Fibroblast of the aortic adventitia (primary cell): ENCODE results near the gene ZMYND10. TPM values are rescaled to one million over a fixed set of nuclear protein-coding genes. Genes with fewer than 3 reads are reported as not detected.

ENCODE experiments used
- DNase-seq: peaks from one replicate; pipeline ENCODE4 v3.0.0-alpha.2; 2010; ENCODE audit warnings: low read depth
- H3K4me3 ChIP-seq: 2 replicates; pipeline ENCODE4 v1.5.1; 2011; ENCODE audit warnings: low read depth, mild to moderate bottlenecking, control low read depth, low read length, moderate library complexity
- total RNA-seq: library from RNA; depleted of rRNA; stranded (reverse); fragments of >200 nt; gene quantifications from 2 replicates; pipeline ENCODE4 v1.2.3, GENCODE V29; 2012; ENCODE audit warnings: low replicate concordance
- TF ChIP-seq, protein P1 (sequence below): IDR thresholded peaks from 2 replicates; pipeline ENCODE4 v1.5.1; 2011; ENCODE audit warnings: mild to moderate bottlenecking, low read length, control low read depth, inconsistent platforms; ENCODE audit not compliant: insufficient read depth

ZMYND10 gene
- 0.81 and 0.82 TPM in 2 replicates for total RNA-seq

DNA sequence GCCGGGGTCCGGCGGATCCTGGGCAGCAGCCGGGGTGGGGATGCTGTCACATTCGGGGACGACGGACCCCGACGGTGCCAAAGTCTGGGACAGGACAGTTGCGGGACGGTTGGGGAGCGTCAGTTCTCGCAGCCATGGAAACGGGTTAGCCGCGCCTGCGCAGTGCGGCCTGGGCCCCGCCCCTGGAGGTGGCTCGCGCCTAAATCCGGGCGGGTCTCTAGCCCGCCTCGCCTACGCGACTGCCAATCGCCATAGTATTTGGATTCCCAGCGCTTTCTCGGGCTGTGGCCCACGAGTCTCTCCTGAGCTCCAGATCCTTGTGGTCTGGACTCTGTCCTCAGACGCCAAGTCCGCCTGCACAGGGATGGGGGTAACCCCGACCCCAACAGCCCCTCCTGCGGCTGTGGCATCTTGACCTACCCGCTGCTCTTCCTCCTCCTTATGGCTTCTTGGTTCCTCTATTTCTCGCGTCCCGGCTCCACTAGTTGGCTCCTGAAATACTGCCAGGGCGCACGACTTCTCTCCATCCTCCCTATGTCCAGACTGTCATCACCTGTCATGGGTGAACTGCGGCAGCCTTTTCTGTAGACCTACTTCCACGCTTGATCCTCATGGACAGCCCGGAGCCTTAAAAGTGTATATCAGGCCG, at the start of gene ZMYND10:
Gene ZMYND10, minus strand, starts transcription at position 147 of the 649 bp plus-strand sequence. CDS start 153 bp downstream, outside the sequence.
- TF ChIP-seq, protein P1, sequence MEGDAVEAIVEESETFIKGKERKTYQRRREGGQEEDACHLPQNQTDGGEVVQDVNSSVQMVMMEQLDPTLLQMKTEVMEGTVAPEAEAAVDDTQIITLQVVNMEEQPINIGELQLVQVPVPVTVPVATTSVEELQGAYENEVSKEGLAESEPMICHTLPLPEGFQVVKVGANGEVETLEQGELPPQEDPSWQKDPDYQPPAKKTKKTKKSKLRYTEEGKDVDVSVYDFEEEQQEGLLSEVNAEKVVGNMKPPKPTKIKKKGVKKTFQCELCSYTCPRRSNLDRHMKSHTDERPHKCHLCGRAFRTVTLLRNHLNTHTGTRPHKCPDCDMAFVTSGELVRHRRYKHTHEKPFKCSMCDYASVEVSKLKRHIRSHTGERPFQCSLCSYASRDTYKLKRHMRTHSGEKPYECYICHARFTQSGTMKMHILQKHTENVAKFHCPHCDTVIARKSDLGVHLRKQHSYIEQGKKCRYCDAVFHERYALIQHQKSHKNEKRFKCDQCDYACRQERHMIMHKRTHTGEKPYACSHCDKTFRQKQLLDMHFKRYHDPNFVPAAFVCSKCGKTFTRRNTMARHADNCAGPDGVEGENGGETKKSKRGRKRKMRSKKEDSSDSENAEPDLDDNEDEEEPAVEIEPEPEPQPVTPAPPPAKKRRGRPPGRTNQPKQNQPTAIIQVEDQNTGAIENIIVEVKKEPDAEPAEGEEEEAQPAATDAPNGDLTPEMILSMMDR = no peak
- H3K4me3 ChIP-seq = peak within 1 kb of the TSS; percentile 67
- peak; percentile 52 for DNase-seq

DNA sequence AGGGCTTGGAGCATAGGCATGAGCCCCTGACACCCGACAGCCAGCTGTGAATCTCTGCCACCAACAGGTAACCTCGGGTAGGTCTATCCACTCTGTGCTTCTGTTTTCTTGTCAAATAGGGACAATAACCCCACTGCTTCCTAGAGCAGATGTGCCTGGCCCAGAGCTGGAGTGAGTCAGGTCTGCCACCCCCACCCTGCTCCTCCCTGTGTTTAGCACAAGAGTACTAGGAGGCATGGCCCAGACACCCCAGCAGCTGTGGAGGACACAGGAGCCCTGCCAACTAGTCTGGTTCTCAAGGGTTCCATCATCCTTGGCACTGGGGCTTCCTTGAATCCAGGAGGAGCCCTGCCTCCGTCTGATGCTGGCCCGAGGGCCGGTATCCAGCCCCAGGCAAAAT, 47.5 kb upstream of the ZMYND10 start:
- TF ChIP-seq, protein P1 = no peak
- no peak overlapping the region for H3K4me3 ChIP-seq
- DNase-seq = no peak

DNA sequence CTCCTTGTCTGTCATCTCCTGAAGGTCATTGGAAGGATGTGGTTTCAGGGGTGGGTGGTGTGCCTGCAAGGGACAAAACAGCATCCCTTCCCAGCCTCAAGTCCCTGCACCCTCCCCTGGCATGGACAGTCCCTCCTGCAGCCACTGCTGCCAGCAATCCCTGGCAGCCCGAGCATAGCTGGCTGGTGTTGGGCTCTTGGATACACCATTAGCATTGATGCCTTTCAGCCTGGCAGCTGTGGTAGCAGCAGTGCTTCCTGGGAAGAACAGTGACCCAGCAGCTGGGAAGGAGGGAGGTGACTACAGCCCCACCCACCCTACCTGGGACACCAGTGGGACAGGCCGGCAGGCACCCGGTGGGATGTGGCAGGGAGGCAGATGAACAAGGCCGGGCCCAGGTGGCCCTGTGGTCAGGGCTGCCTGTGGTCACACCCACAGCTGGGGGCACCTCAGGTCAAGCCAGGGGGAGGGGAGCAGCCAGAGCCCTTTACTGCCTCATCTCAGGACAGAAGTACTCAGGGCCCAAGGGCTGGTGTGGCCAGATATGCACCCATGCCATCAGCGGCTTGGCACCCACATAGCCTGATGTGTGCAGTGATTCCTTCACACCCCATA, 46.7 kb upstream of the ZMYND10 start:
- TF ChIP-seq, protein P1 = no peak
- DNase-seq = no peak
- no peak overlapping the region for H3K4me3 ChIP-seq

DNA sequence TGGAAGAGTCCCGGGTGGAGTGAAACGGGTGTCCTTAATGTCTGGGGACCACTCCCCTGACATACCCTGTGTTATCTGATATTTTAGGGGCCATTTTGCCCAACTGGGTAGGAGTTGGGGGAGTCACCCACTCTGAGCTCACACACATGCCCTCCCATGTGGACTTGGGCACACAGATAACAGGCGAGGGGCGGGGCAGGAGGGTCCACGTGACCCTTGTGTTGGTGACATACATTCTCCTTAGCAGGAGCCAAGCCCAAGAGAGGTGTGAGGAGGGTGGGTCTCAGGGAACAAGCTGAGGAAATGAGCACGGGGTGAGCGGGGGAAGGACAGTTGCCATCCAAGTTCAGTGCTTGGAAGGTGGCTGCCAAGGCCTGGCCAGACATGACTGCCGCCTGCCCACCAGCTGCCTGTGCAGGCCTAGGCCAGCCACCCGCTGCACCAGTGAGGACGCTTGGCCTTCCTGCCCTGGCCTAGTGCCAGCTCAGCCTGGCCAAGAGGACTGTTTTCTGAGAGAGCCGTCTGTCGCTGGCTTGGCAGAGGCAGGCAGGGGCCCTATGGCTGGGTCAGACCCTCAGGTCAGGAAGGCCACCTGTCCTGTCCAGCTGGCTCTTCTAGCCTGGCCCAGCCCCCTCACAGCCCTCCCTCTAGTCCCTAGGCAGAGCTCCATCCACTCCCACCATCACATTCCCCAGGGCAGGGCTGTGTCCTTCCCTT, 45.1 kb upstream of the ZMYND10 start:
- no peak for DNase-seq
- TF ChIP-seq, protein P1 = no peak
- H3K4me3 ChIP-seq = no peak overlapping the region

DNA sequence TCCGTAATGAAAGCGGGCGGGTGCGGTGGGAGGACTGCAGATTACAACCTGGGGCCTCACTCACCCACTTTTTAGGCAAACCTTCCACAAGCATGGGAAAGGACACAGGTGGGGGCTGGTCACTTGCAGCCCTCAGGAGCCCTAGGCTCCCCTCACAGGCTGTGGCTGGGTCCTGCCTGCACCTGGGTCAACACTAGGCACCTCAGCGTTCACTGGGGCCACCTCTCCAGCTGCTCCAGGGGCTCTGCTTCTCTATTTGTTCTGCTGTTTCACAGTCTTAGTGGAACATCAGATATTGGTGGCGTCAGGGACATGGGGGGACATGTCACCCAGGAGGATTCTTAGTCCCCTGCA, 43.9 kb upstream of the ZMYND10 start:
- no peak for DNase-seq
- TF ChIP-seq, protein P1 = no peak
- H3K4me3 ChIP-seq = no peak overlapping the region

DNA sequence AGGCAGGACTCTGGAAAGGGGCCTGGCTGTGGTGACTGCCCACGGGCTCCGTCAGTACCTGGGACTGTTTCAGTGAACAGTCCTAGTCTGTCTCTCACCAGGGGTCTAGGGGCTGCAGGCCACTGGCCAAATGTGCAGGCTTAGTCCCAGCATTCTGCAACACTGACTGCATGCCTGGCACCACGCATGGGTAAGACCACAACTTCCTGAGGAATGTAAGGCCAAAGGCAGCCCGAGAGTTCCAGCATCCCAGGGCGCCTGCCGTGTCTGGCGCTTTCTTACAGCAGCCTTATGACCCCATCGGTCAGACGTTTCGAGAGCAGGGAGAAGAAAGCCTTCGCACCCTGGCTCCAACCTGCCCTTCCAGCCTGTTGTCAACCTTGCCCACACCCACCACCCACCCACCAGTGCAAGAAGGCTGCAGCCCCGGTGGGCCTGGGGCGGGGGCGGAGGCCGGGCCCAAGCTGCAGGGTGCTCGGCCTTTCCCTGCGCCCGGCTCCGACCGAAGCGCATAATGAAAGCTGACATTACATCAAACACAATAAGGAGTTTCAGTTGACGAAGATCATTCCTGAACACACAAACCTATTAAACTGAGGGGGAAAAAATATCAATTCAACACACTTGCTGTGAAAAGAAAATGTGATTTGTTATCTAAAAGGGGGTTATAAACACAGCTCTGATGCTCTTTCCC, 43.3 kb upstream of the ZMYND10 start:
- no peak for DNase-seq
- TF ChIP-seq, protein P1 = no peak
- H3K4me3 ChIP-seq = no peak overlapping the region
